Hematopoietic multipotent progenitor cell treated with erythropoietin and hydrocortisone succinate and interleukin-3 and kit ligand, for 6 days (in vitro differentiated cells): ENCODE data around the gene HOXA7.

Experiments
- DNase-seq: peaks from one replicate; pipeline ENCODE4 v3.0.0-alpha.2; 2015

The HOXA7 gene

GRCh38 chr7:27104341-27105058 is 52.0 kb downstream of the HOXA7 start:
- DNase-seq, result no peak
